Common myeloid progenitor, CD34-positive (primary cell): ENCODE data around the gene FBXO9.

Experiments
- CTCF ChIA-PET: fragments of 350-600 bp; sonication (Branson Sonifier 250); formaldehyde crosslinking; loops from one replicate; lab custom pipeline; 2021; ENCODE audit warnings: antibody characterized with exemption; lab: Charles Lee
- POLR2A ChIA-PET: fragments of 350-600 bp; sonication (Branson Sonifier 250); formaldehyde crosslinking; loops from one replicate; lab custom pipeline; 2021; ENCODE audit warnings: antibody characterized with exemption; lab: Charles Lee
- DNase-seq, 3 donors: peaks; one replicate each; pipeline versions ENCODE4 v3.0.0 to v3.0.0-alpha.2; 2013
- H3K27ac ChIP-seq, 2 experiments: 1 replicate in 1 of 2; 2 replicates in 1 of 2; pipeline ENCODE4 v1.7.0; 2013; ENCODE audit warnings: inconsistent platforms in 2 of 2, low read length in 2 of 2, mild to moderate bottlenecking in 2 of 2, low read depth in 1 of 2, moderate library complexity in 1 of 2; ENCODE audit not compliant: severe bottlenecking in 2 of 2, insufficient read depth in 1 of 2, poor library complexity in 1 of 2
- H3K27me3 ChIP-seq, 5 experiments: replicated peaks in 2 of 5; 1 replicate in 3 of 5; 2 replicates in 2 of 5; pipeline versions ENCODE4 v1.6.1 to v1.7.0; 2013; ENCODE audit warnings: low read length in 4 of 5, mild to moderate bottlenecking in 2 of 5, moderate library complexity in 2 of 5, inconsistent platforms in 1 of 5; ENCODE audit not compliant: insufficient read depth in 5 of 5, control insufficient read depth in 4 of 5
- H3K36me3 ChIP-seq, 4 experiments: 1 replicate in 2 of 4; 2 replicates in 2 of 4; pipeline versions ENCODE4 v1.6.1 to v1.7.0; 2013; ENCODE audit warnings: low read length in 3 of 4, control low read depth in 1 of 4, mild to moderate bottlenecking in 1 of 4; ENCODE audit not compliant: control insufficient read depth in 4 of 4, insufficient read depth in 4 of 4
- H3K4me1 ChIP-seq, 4 experiments: 1 replicate in 3 of 4; 2 replicates in 1 of 4; pipeline versions ENCODE4 v1.6.1 to v1.7.1; 2013; ENCODE audit warnings: low read length in 3 of 4, mild to moderate bottlenecking in 3 of 4, control low read depth in 1 of 4, inconsistent platforms in 1 of 4, moderate library complexity in 1 of 4; ENCODE audit not compliant: control insufficient read depth in 4 of 4, insufficient read depth in 4 of 4; ENCODE audit errors: control extremely low read depth in 1 of 4
- H3K4me3 ChIP-seq, 7 experiments: 1 replicate in 4 of 7; 2 replicates in 3 of 7; pipeline versions ENCODE4 v1.5.1 to v1.7.0; 2013; ENCODE audit warnings: mild to moderate bottlenecking in 7 of 7, low read length in 6 of 7, moderate library complexity in 6 of 7, inconsistent platforms in 2 of 7, low read depth in 2 of 7, control low read depth in 1 of 7; ENCODE audit not compliant: insufficient read depth in 4 of 7, control insufficient read depth in 1 of 7; ENCODE audit errors: extremely low read depth in 1 of 7
- H3K9me3 ChIP-seq, 5 experiments: 1 replicate in 4 of 5; 2 replicates in 1 of 5; pipeline versions ENCODE4 v1.6.1 to v1.7.1; 2013; ENCODE audit warnings: low read length in 4 of 5, mild to moderate bottlenecking in 2 of 5, inconsistent platforms in 1 of 5, low read depth in 1 of 5, moderate library complexity in 1 of 5; ENCODE audit not compliant: control insufficient read depth in 4 of 5, insufficient read depth in 2 of 5; ENCODE audit errors: control extremely low read depth in 1 of 5
- WGBS: methylation state at CpG from one replicate; pipeline ENCODE4 v1.1.5; 2013; ENCODE audit not compliant: insufficient coverage; 5-methylcytosine and 5-hydroxymethylcytosine counted together

The FBXO9 gene

DNA sequence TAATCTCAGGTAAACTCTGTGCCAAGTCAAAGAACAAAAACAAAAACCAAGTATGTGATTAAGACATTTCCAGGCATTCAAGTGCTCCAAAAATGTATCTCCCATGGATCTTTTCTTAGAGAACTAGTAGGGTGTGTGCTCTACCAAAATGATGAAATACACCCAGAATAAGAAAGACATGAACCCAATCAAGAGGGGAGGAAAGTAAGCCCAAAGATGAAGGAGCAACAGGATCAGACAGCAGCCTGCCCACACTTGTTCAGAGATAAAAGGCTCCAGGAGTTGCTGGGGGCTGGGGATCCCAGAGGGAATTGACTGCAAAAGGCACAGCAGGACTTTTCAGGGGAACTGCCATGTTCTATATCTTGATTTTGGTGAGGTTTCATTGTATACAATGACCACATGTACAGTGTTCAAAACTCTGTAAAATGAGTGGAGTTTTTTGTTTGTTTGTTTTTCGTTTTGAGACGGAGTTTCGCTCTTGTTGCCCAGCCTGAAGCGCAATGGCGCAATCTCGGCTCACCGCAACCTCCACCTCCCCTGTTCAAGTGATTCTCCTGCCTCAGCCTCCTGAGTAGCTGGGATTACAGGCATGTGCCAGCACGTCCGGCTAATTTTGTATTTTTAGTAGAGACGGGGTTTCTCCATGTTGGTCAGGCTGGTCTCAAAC, 59.1 kb downstream of the FBXO9 start:
- no peak overlapping the region for H3K27ac ChIP-seq
- H3K4me1 ChIP-seq: no peaks in the 10 kb centered on the region
- no peaks in the 10 kb centered on the region for H3K36me3 ChIP-seq
- H3K27me3 ChIP-seq: peaks cover 0 to 2% (median 0%) of the 10 kb centered on the region in 5 experiments
- 100% methylated on average over 5 of the region's 10 CpGs for WGBS
- ChIA-PET POLR2A (no interaction called here), CTCF (no interaction called here)
- DNase-seq: no peak
- no peak overlapping the region for H3K4me3 ChIP-seq
- H3K9me3 ChIP-seq: no peaks in the 10 kb centered on the region

DNA sequence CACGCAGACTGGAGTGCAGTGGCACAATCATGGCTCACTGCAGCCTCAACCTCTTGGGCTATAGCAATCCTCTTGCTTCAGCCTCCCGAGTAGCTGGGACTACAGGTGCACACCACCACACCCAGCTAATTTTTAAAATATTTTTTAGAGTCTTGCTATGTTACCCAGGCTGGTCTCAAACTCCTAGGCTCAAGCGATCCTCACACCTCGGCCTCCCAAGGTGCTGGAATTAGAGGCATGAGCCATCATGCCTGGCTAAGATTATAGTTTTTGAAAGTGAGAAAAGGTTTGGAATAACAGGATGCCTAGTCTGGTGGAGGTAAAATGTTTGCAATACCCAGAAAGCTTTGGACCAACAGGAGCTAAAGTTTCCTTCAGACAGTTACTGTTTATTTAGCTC, 60.1 kb downstream of the FBXO9 start:
- POLR2A ChIA-PET: no interaction called here
- Histone ChIP-seq H3K4me1 (no peaks in the 10 kb centered on the region), H3K36me3 (no peaks in the 10 kb centered on the region), H3K27ac (no peak overlapping the region), H3K27me3 (peaks cover 0 to 2% (median 0%) of the 10 kb centered on the region in 5 experiments), H3K9me3 (no peaks in the 10 kb centered on the region), H3K4me3 (no peak overlapping the region)
- CTCF ChIA-PET: no interaction called here
- WGBS: 100% methylated on average over 3 of the region's 4 CpGs
- DNase-seq: no peak

DNA sequence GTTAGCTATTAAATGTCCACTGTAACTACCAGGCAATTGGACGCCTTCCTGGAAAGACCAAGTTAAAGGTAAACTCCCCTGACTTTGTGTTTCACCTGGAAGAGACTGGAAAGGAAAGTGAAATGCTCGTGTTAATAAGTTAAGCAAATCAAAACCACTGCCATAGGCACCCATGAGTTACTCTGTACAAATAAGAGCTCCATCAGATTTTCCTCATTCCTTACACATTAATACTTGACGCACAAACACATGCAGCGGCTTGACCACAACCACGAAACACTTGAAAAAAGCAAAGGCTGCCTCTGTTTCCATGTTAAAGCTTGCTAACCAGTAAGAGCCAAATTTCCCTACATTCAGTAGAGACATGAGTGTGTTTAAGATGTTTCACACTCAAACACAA, 63.6 kb downstream of the FBXO9 start:
- ChIA-PET POLR2A (no interaction called here), CTCF (interaction anchor here (1.7 kb wide), 1 partner anchor 21 kb away, joined by 4 read pairs; no protein-coding TSS in a partner anchor)
- H3K27ac ChIP-seq: no peak overlapping the region
- peaks cover 0 to 2% (median 0%) of the 10 kb centered on the region in 5 experiments for H3K27me3 ChIP-seq
- no peaks in the 10 kb centered on the region for H3K4me1 ChIP-seq
- no peaks in the 10 kb centered on the region for H3K9me3 ChIP-seq
- no peaks in the 10 kb centered on the region for H3K36me3 ChIP-seq
- no peak for DNase-seq
- WGBS: 85% methylated on average over 3 of the region's 5 CpGs
- no peak overlapping the region for H3K4me3 ChIP-seq

DNA sequence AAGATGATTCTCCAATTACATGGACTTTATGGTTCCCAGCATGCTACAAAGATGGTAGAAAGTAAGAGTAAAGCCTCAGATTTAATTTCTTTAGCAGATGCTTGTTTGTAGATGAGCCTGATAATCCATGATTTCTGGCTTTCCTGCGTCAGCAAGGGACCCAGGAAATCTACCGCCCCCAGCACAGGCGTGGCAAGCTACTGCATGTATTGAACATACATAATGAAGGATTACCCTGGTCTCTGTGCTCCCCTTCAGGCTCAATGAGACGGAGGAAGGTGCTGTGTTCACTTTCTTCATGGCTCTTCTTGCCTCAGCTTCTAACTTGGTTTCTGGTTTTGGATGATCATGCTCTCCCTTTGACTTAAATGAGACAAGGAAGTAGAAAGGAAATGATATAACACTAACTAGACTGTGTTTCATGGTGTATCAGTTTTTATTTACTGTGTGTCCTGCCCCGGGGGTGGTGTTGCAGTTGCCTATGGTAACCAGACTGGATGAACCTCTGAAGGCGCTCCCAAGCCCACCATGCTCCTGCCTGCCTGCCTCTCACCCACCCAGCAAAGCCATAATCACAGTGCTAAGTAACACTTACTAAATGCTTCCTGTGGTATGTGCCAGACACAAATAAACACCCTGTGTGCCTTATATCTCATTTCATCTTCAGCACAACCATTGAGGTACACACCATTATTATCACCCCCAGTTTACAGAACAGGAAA, 65.5 kb downstream of the FBXO9 start:
- WGBS: 92% methylated on average over 6 of the region's 6 CpGs
- no peaks in the 10 kb centered on the region for H3K4me1 ChIP-seq
- POLR2A ChIA-PET: interaction anchor here (0.6 kb wide), 1 partner anchor 9 kb away, joined by 3 read pairs; no protein-coding TSS in a partner anchor
- H3K27me3 ChIP-seq: peaks cover 0 to 2% (median 0%) of the 10 kb centered on the region in 5 experiments
- no peak overlapping the region for H3K4me3 ChIP-seq
- no peak for DNase-seq
- no peaks in the 10 kb centered on the region for H3K36me3 ChIP-seq
- H3K27ac ChIP-seq: no peak overlapping the region
- CTCF ChIA-PET: no interaction called here
- H3K9me3 ChIP-seq: no peaks in the 10 kb centered on the region

DNA sequence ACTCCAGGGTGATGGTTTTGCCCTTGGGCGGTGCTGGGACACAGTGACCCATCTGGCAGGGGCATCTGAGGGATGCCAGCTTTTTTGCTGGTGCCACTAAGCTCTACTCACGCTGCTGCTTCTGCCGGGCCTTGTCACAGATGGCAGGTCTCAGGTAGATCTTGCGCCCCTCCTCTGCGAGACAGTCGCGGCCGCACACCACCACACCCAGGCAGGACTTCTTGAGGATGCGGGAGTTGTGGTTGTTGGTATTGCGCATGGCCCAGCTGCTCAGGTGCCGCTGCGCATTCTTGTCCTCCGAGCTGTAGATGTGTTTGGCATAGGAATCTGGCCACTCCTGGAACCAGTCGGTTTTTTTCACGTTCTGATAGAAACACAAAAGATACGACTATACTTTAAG, 68.8 kb downstream of the FBXO9 start:
- DNase-seq: no peak
- H3K4me3 ChIP-seq: no peak overlapping the region
- H3K4me1 ChIP-seq: no peaks in the 10 kb centered on the region
- no peaks in the 10 kb centered on the region for H3K36me3 ChIP-seq
- H3K27me3 ChIP-seq: peaks cover 0 to 2% (median 0%) of the 10 kb centered on the region in 5 experiments
- POLR2A ChIA-PET: no interaction called here
- 86% methylated on average over 7 of the region's 16 CpGs for WGBS
- CTCF ChIA-PET: no interaction called here
- H3K9me3 ChIP-seq: no peaks in the 10 kb centered on the region
- H3K27ac ChIP-seq: no peak overlapping the region

DNA sequence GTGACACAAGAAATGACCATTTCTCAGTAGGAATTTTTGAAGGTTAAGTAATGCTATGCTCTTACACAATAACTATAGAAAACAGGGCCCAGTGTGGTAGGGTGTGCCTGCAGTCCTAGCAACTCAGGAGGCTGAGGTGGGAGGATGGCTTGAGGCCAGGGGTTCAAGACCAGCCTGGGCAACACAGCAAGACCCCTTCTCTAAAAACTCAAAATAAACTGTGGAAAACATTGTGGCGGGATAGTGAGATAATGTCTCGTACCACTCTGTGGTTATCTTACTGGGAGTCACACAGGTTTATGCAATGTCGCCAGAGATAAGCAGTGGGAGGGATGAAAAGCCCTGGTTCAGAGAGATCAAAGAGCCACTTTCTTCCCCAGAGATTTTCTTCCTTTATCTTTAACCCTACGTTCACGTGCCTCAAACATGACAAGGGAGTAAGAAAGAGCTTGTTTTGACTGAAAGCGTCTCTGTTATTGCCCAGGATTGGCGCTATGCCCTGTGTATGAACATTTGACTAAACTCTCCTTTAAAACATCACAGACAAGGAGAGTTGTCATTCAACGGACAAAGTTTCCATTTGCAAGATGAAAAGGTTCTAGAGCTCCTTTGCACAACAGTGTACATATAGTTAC, 69.5 kb downstream of the FBXO9 start:
- H3K27me3 ChIP-seq: peaks cover 0 to 2% (median 0%) of the 10 kb centered on the region in 5 experiments
- WGBS: 90% methylated on average over 5 of the region's 8 CpGs
- CTCF ChIA-PET: no interaction called here
- POLR2A ChIA-PET: no interaction called here
- H3K4me1 ChIP-seq: no peaks in the 10 kb centered on the region
- no peak overlapping the region for H3K27ac ChIP-seq
- no peaks in the 10 kb centered on the region for H3K36me3 ChIP-seq
- no peaks in the 10 kb centered on the region for H3K9me3 ChIP-seq
- no peak overlapping the region for H3K4me3 ChIP-seq
- peak in 1 of 3 donors; percentile 8 for DNase-seq
